ENCODE data around the gene EEA1.

- TF ChIP-seq, protein P1, sequence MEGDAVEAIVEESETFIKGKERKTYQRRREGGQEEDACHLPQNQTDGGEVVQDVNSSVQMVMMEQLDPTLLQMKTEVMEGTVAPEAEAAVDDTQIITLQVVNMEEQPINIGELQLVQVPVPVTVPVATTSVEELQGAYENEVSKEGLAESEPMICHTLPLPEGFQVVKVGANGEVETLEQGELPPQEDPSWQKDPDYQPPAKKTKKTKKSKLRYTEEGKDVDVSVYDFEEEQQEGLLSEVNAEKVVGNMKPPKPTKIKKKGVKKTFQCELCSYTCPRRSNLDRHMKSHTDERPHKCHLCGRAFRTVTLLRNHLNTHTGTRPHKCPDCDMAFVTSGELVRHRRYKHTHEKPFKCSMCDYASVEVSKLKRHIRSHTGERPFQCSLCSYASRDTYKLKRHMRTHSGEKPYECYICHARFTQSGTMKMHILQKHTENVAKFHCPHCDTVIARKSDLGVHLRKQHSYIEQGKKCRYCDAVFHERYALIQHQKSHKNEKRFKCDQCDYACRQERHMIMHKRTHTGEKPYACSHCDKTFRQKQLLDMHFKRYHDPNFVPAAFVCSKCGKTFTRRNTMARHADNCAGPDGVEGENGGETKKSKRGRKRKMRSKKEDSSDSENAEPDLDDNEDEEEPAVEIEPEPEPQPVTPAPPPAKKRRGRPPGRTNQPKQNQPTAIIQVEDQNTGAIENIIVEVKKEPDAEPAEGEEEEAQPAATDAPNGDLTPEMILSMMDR (IDR thresholded peaks at IDR 0.05) = no peak
- TF ChIP-seq HOXA7 (CRISPR knock-in tag; IDR thresholded peaks at IDR 0.05) = no peak
- no peak for TF ChIP-seq HDAC2 (IDR thresholded peaks at IDR 0.05)
- no peak for TF ChIP-seq RAD21 (conservative IDR thresholded peaks at IDR 0.05 in 1 of 2, IDR thresholded peaks at IDR 0.05 in 1 of 2)
- no peak for TF ChIP-seq JUN (IDR thresholded peaks at IDR 0.05)
- no peak for TF ChIP-seq REST (IDR thresholded peaks at IDR 0.05)
- no peak for TF ChIP-seq POLR2A (IDR thresholded peaks at IDR 0.05; ENCODE audit: low read length)
- no peak for TF ChIP-seq RFX5 (IDR thresholded peaks at IDR 0.05)
Measured at GRCh38 chr12:92914170-92914569, 14.9 kb downstream of the EEA1 start.

All from A549 (cell line).